Testis (tissue), 3 donors: ENCODE data around the gene SPATA31D1. TPM values are rescaled to one million over a fixed set of nuclear protein-coding genes. Genes with fewer than 3 reads are reported as not detected.

ENCODE experiments used
- DNase-seq: peaks from one replicate; pipeline ENCODE4 v3.0.0-alpha.2; 2019
- H3K27ac ChIP-seq, 2 donors: fragments of 200-600 bp; sonication (generic); one replicate each; pipeline ENCODE4 v1.5.1; 2019
- H3K27me3 ChIP-seq: fragments of 200-600 bp; sonication (generic); one replicate; pipeline ENCODE4 v1.5.1; 2019
- H3K36me3 ChIP-seq: fragments of 200-600 bp; sonication (generic); one replicate; pipeline ENCODE4 v1.5.1; 2017; ENCODE audit warnings: low read depth; ENCODE audit errors: missing control alignments
- H3K4me1 ChIP-seq: fragments of 200-600 bp; sonication (generic); one replicate; pipeline ENCODE4 v1.5.1; 2019
- H3K4me3 ChIP-seq, 2 donors: fragments of 200-600 bp; sonication (generic); one replicate each; pipeline ENCODE4 v1.5.1; 2017 to 2019
- H3K9me3 ChIP-seq: fragments of 200-600 bp; sonication (generic); one replicate; pipeline ENCODE4 v1.5.1; 2017
- CTCF ChIP-seq, 3 experiments: fragments of 450-650 bp in 2 of 3; fragments of 200-600 bp in 1 of 3; sonication (generic) in 1 of 3; IDR thresholded peaks; one replicate each; pipeline ENCODE4 v1.5.1; 2016 to 2019; ENCODE audit warnings: antibody characterized with exemption in 3 of 3, mild to moderate bottlenecking in 2 of 3, moderate library complexity in 1 of 3
- POLR2A ChIP-seq: fragments of 450-650 bp; IDR thresholded peaks from one replicate; pipeline ENCODE4 v1.6.1; 2017; ENCODE audit warnings: antibody characterized with exemption, mild to moderate bottlenecking, moderate library complexity
- WGBS, 2 donors: methylation state at CpG; one replicate each; pipeline ENCODE4 v1.1.5; 2018; 5-methylcytosine and 5-hydroxymethylcytosine counted together
- intact Hi-C: fragments of 100-400 bp; cut with DNase I; formaldehyde crosslinking; loops from one replicate; pipeline ENCODE4 v1.15.1; 2023; ENCODE audit warnings: low total_unique reads
- polyA plus RNA-seq: library from polyadenylated mRNA; stranded (reverse); fragments of 350-450 nt; fragmentation: Illumina TruSeq; extraction: RNeasy Lipid Tissue Mini Kit (QIAGEN cat#74804); gene quantifications from one replicate; pipeline ENCODE4 v1.2.3, GENCODE V29; 2014; ENCODE audit warnings: low read depth, low replicate concordance; ENCODE audit not compliant: insufficient read depth
- total RNA-seq, 2 donors: library from RNA; depleted of rRNA; stranded (reverse); fragments of >200 nt; gene quantifications; one replicate each; pipeline ENCODE4 v1.2.3, GENCODE V29; 2016

SPATA31D1 gene
- total and polyA plus RNA-seq, 3 donors from 2014 or later: 9.0 to 18.6 (median 12.1) TPM

- 78 to 82% methylated on average over 1 of the region's 1 CpG for WGBS, 2 donors
- Histone ChIP-seq H3K9me3 (no peaks in the 10 kb centered on the region), H3K4me1 (no peaks in the 10 kb centered on the region), H3K4me3 (no peak overlapping the region), H3K27me3 (no peaks in the 10 kb centered on the region), H3K27ac (no peak overlapping the region), H3K36me3 (no peaks in the 10 kb centered on the region)
- TF ChIP-seq POLR2A: no peak
- TF ChIP-seq CTCF (IDR thresholded peaks at IDR 0.05): no peak
- intact Hi-C loops: no loop called here
- DNase-seq: no peak
Observed at GRCh38 chr9:82012276-82012675, 23.7 kb downstream of the SPATA31D1 start.

GRCh38 chr9:82020331-82020730 lies 31.8 kb downstream of the SPATA31D1 start:
- Histone ChIP-seq H3K27me3 (no peaks in the 10 kb centered on the region), H3K27ac (no peak overlapping the region), H3K9me3 (no peaks in the 10 kb centered on the region), H3K36me3 (no peaks in the 10 kb centered on the region), H3K4me3 (no peak overlapping the region), H3K4me1 (no peaks in the 10 kb centered on the region)
- no peak for DNase-seq
- intact Hi-C loops: no loop called here
- no peak for TF ChIP-seq CTCF (IDR thresholded peaks at IDR 0.05)
- TF ChIP-seq POLR2A: no peak

- TF ChIP-seq CTCF (IDR thresholded peaks at IDR 0.05): no peak
- TF ChIP-seq POLR2A: no peak
- intact Hi-C loops: no loop called here
Observed at GRCh38 chr9:82021198-82021597, 32.6 kb downstream of the SPATA31D1 start.

GRCh38 chr9:82022121-82022520 lies 33.5 kb downstream of the SPATA31D1 start:
- Histone ChIP-seq H3K27ac (no peak overlapping the region), H3K9me3 (no peaks in the 10 kb centered on the region), H3K27me3 (no peaks in the 10 kb centered on the region), H3K4me1 (no peaks in the 10 kb centered on the region), H3K4me3 (no peak overlapping the region), H3K36me3 (no peaks in the 10 kb centered on the region)
- no peak for TF ChIP-seq CTCF (IDR thresholded peaks at IDR 0.05)
- TF ChIP-seq POLR2A: no peak
- WGBS, 2 donors: 48 to 50% methylated on average over 2 of the region's 2 CpGs
- intact Hi-C loops: no loop called here
- no peak for DNase-seq

More at GRCh38 chr9:82021198-82021597, 32.6 kb downstream of the SPATA31D1 start:
- Histone ChIP-seq H3K27ac (no peak overlapping the region), H3K9me3 (no peaks in the 10 kb centered on the region), H3K4me3 (no peak overlapping the region), H3K36me3 (no peaks in the 10 kb centered on the region), H3K4me1 (no peaks in the 10 kb centered on the region), H3K27me3 (no peaks in the 10 kb centered on the region)
- no peak for DNase-seq

GRCh38 chr9:82024908-82025307 lies 36.3 kb downstream of the SPATA31D1 start:
- 64 to 84% methylated on average over 1 of the region's 1 CpG for WGBS, 2 donors
- Histone ChIP-seq H3K9me3 (no peaks in the 10 kb centered on the region), H3K4me1 (no peaks in the 10 kb centered on the region), H3K27me3 (no peaks in the 10 kb centered on the region), H3K27ac (no peak overlapping the region), H3K4me3 (no peak overlapping the region), H3K36me3 (no peaks in the 10 kb centered on the region)
- DNase-seq: no peak
- TF ChIP-seq CTCF (IDR thresholded peaks at IDR 0.05) (no peak), POLR2A (no peak)
- intact Hi-C loops: no loop called here
